SH-SY5Y (cell line): Measurements from ENCODE around the gene FGGY.

Source experiments
- GATA2 ChIP-seq: IDR thresholded peaks from 2 replicates; pipeline ENCODE4 v1.6.1; 2011; ENCODE audit warnings: mild to moderate bottlenecking, low read depth, low read length
- GATA3 ChIP-seq: IDR thresholded peaks from 2 replicates; pipeline ENCODE4 v1.6.1; 2011; ENCODE audit warnings: low read depth, mild to moderate bottlenecking, low read length, moderate library complexity

DNA sequence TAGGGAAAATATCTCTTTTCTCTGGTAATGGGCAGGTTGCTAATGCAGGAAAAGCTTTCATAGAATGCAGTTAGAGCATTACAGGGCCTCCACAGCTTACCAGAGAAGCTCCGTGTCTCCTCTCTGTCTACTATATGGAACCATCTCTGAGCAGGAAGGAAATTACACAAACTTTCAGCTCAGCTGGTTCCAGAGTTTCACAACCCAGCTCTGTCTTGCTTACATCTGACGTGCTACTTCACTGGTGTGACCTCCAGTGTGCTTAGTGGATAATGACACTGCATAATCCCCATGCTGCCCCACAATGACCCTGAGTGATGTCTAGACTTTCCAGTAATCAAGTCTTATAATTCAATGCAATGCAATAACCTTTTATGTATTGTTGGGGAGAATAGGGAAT lies 4.3 kb upstream of the FGGY start:
- no peak for TF ChIP-seq GATA2
- no peak for TF ChIP-seq GATA3
